H9 (cell line): ENCODE results near the gene RUFY2. TPM values are rescaled to one million over a fixed set of nuclear protein-coding genes. Genes with fewer than 3 reads are reported as not detected.
A peak's percentile ranks its signal among the peaks of the same experiment; 100 is the strongest.

ENCODE experiments used
- DNase-seq: peaks from one replicate; pipeline ENCODE4 v3.0.0-alpha.2; 2017
- H2AFZ ChIP-seq: one replicate; pipeline ENCODE4 v1.6.1; 2013; ENCODE audit warnings: mild to moderate bottlenecking, low read length, control low read depth, moderate library complexity
- H2AK5ac ChIP-seq: 2 replicates; pipeline ENCODE4 v1.6.1; 2013; ENCODE audit warnings: low read length, control low read depth, mixed read lengths; ENCODE audit not compliant: insufficient read length
- H2BK120ac ChIP-seq: one replicate; pipeline ENCODE4 v1.6.1; 2013; ENCODE audit warnings: low read depth, mild to moderate bottlenecking, low read length, control low read depth, inconsistent platforms; ENCODE audit not compliant: poor library complexity, severe bottlenecking
- H2BK12ac ChIP-seq: 2 replicates; pipeline ENCODE4 v1.6.1; 2013; ENCODE audit warnings: low read length, control low read depth, mixed read lengths, low read depth; ENCODE audit not compliant: insufficient read length
- H2BK15ac ChIP-seq: 2 replicates; pipeline ENCODE4 v1.6.1; 2013; ENCODE audit warnings: low read depth, low read length, control low read depth
- H2BK20ac ChIP-seq: one replicate; pipeline ENCODE4 v1.6.1; 2013; ENCODE audit warnings: low read depth, mild to moderate bottlenecking, low read length, control low read depth, inconsistent platforms; ENCODE audit not compliant: poor library complexity, severe bottlenecking
- H2BK5ac ChIP-seq: 2 replicates; pipeline ENCODE4 v1.6.1; 2013; ENCODE audit warnings: low read length, control low read depth, mixed read lengths; ENCODE audit not compliant: insufficient read length
- H3K14ac ChIP-seq: 2 replicates; pipeline ENCODE4 v1.6.1; 2013; ENCODE audit warnings: low read length, control low read depth; ENCODE audit not compliant: insufficient read depth
- H3K18ac ChIP-seq: 2 replicates; pipeline ENCODE4 v1.6.1; 2013; ENCODE audit warnings: low read depth, mild to moderate bottlenecking, mixed read lengths, low read length, control low read depth; ENCODE audit not compliant: insufficient read length
- H3K23ac ChIP-seq: 2 replicates; pipeline ENCODE4 v1.6.1; 2013; ENCODE audit warnings: low read length, control low read depth, mixed read lengths, low read depth; ENCODE audit not compliant: insufficient read length
- H3K23me2 ChIP-seq: 2 replicates; pipeline ENCODE4 v1.6.1; 2013; ENCODE audit warnings: low read depth, mild to moderate bottlenecking, mixed read lengths, low read length, control low read depth; ENCODE audit not compliant: insufficient read length, poor library complexity, severe bottlenecking
- H3K27ac ChIP-seq: 2 replicates; pipeline ENCODE4 v1.5.1; 2013; ENCODE audit warnings: low read length, control low read depth, mixed read lengths, low read depth; ENCODE audit not compliant: insufficient read length
- H3K27me3 ChIP-seq: 2 replicates; pipeline ENCODE4 v1.6.1; 2013; ENCODE audit warnings: low read length, control low read depth, inconsistent platforms; ENCODE audit not compliant: insufficient read depth
- H3K4ac ChIP-seq: 2 replicates; pipeline ENCODE4 v1.6.1; 2013; ENCODE audit warnings: low read depth, mild to moderate bottlenecking, control low read depth, inconsistent platforms, low read length, moderate library complexity
- H3K4me1 ChIP-seq: 2 replicates; pipeline ENCODE4 v1.6.1; 2013; ENCODE audit warnings: low read length, control low read depth, inconsistent platforms; ENCODE audit not compliant: insufficient read depth
- H3K4me2 ChIP-seq: 2 replicates; pipeline ENCODE4 v1.6.1; 2013; ENCODE audit warnings: low read length, control low read depth, mixed read lengths; ENCODE audit not compliant: insufficient read length, insufficient read depth
- H3K56ac ChIP-seq: 2 replicates; pipeline ENCODE4 v1.6.1; 2013; ENCODE audit warnings: low read depth, mild to moderate bottlenecking, mixed read lengths, low read length, control low read depth; ENCODE audit not compliant: insufficient read length
- H3K79me1 ChIP-seq: 2 replicates; pipeline ENCODE4 v1.6.1; 2013; ENCODE audit warnings: low read depth, mild to moderate bottlenecking, moderate library complexity, low read length, control low read depth, inconsistent platforms; ENCODE audit not compliant: insufficient read depth, poor library complexity, severe bottlenecking
- H3K79me2 ChIP-seq: 2 replicates; pipeline ENCODE4 v1.6.1; 2013; ENCODE audit warnings: low read length, control low read depth, inconsistent platforms; ENCODE audit not compliant: insufficient read depth
- H3K9ac ChIP-seq: 2 replicates; pipeline ENCODE4 v1.6.1; 2013; ENCODE audit warnings: low read length, control low read depth, mixed read lengths; ENCODE audit not compliant: insufficient read length; ENCODE audit errors: extremely low read depth
- H3K9me3 ChIP-seq: one replicate; pipeline ENCODE4 v1.6.1; 2013; ENCODE audit warnings: low read depth, low read length, inconsistent platforms; ENCODE audit not compliant: control insufficient read depth
- H3T11ph ChIP-seq: one replicate; pipeline ENCODE4 v1.6.1; 2013; ENCODE audit warnings: mild to moderate bottlenecking, low read length, control low read depth, inconsistent platforms
- H4K20me1 ChIP-seq: one replicate; pipeline ENCODE4 v1.6.1; 2013; ENCODE audit not compliant: control insufficient read depth, insufficient read length, insufficient read depth
- H4K5ac ChIP-seq: 2 replicates; pipeline ENCODE4 v1.6.1; 2013; ENCODE audit warnings: low read depth, mild to moderate bottlenecking, mixed read lengths, low read length, control low read depth; ENCODE audit not compliant: insufficient read length
- H4K8ac ChIP-seq: replicated peaks from 2 replicates; pipeline ENCODE4 v1.6.1; 2013; ENCODE audit warnings: low read length, control low read depth, mixed read lengths, low read depth; ENCODE audit not compliant: insufficient read length
- H4K91ac ChIP-seq: 2 replicates; pipeline ENCODE4 v1.6.1; 2013; ENCODE audit warnings: low read depth, mild to moderate bottlenecking, moderate library complexity, mixed read lengths, low read length, control low read depth; ENCODE audit not compliant: insufficient read length
- H3K27ac Mint-ChIP-seq, 3 experiments: 2 replicates in 2 of 3; 3 replicates in 1 of 3; pipeline ENCODE4 v1.8.0; 2020 to 2021; ENCODE audit warnings: mixed read lengths in 3 of 3, mild to moderate bottlenecking in 1 of 3, moderate library complexity in 1 of 3
- H3K27me3 Mint-ChIP-seq: 2 replicates; pipeline ENCODE4 v1.8.0; 2021; ENCODE audit warnings: low read depth, mild to moderate bottlenecking, moderate library complexity, mixed read lengths
- H3K36me3 Mint-ChIP-seq, 3 experiments: 2 replicates in 2 of 3; 3 replicates in 1 of 3; pipeline ENCODE4 v1.8.0; 2020 to 2021; ENCODE audit warnings: low read depth in 3 of 3, mixed read lengths in 3 of 3; ENCODE audit not compliant: insufficient read depth in 1 of 3
- H3K4me1 Mint-ChIP-seq, 2 experiments: 2 replicates each; pipeline ENCODE4 v1.8.0; 2020; ENCODE audit warnings: mixed read lengths in 2 of 2
- H3K4me3 Mint-ChIP-seq, 2 experiments: 2 replicates in 1 of 2; 3 replicates in 1 of 2; pipeline ENCODE4 v1.8.0; 2020 to 2021; ENCODE audit warnings: mild to moderate bottlenecking in 2 of 2, mixed read lengths in 2 of 2, moderate library complexity in 1 of 2
- H3K9me3 Mint-ChIP-seq, 2 experiments: 2 replicates in 1 of 2; 3 replicates in 1 of 2; pipeline ENCODE4 v1.8.0; 2020; ENCODE audit warnings: mild to moderate bottlenecking in 2 of 2, mixed read lengths in 2 of 2, moderate library complexity in 1 of 2
- CTCF ChIP-seq: fragments of 200-600 bp; sonication (generic); conservative IDR thresholded peaks from 3 replicates; pipeline ENCODE4 v1.8.0; 2021; ENCODE audit warnings: antibody characterized with exemption, mild to moderate bottlenecking
- WGBS: extraction: QIAGEN DNeasy Blood & Tissue Kit; methylation state at CpG from one replicate; pipeline ENCODE4 v1.1.7; 2013; ENCODE audit warnings: missing lambda C conversion rate, low lambda C conversion rate, mixed read lengths; ENCODE audit not compliant: insufficient read length; ENCODE audit errors: extremely low coverage; 5-methylcytosine and 5-hydroxymethylcytosine counted together
- total RNA-seq: library from RNA; stranded (reverse); gene quantifications from 2 replicates; pipeline ENCODE4 v1.2.1, GENCODE V29; 2021

Gene RUFY2
- total RNA-seq, 1 experiment from 2014 or later: 14.1 TPM

GRCh38 chr10:68340358-68341080, 66.6 kb downstream of the RUFY2 start:
- Mint-ChIP-seq H3K9me3 (no peaks in the 10 kb centered on the region), H3K27me3 (no peaks in the 10 kb centered on the region), H3K36me3 (peaks cover 49 to 85% (median 81%) of the 10 kb centered on the region in 3 experiments), H3K27ac (peak overlapping the region in 2 of 3 experiments; percentile 52 to 90; a peak in 3 of 7 replicates), H3K4me1 (peaks cover 18 to 22% of the 10 kb centered on the region in 2 experiments), H3K4me3 (no peak overlapping the region)
- H3K23ac ChIP-seq: no peak overlapping the region
- no peak for DNase-seq
- no peaks in the 10 kb centered on the region for H3K27me3 ChIP-seq
- H2BK20ac ChIP-seq: no peak overlapping the region
- no peak overlapping the region for H2BK12ac ChIP-seq
- peaks cover 9% of the 10 kb centered on the region for H3K79me1 ChIP-seq
- no peaks in the 10 kb centered on the region for H3K9me3 ChIP-seq
- H4K20me1 ChIP-seq: no peaks in the 10 kb centered on the region
- no peak overlapping the region for H2AFZ ChIP-seq
- no peak overlapping the region for H2BK120ac ChIP-seq
- H4K91ac ChIP-seq: no peak overlapping the region
- 0 out of 2 replicates have a peak, but pooled peaks cover 3% of the 10 kb centered on the region for H3K4me1 ChIP-seq
- no peak overlapping the region for H2BK5ac ChIP-seq
- H3T11ph ChIP-seq: no peak overlapping the region
- TF ChIP-seq CTCF: no peak
- no peak overlapping the region for H4K5ac ChIP-seq
- no peak overlapping the region for H3K14ac ChIP-seq
- H2BK15ac ChIP-seq: no peak overlapping the region
- no peaks in the 10 kb centered on the region for H3K23me2 ChIP-seq
- no peak overlapping the region for H3K56ac ChIP-seq
- no peak overlapping the region for H3K9ac ChIP-seq
- H3K4ac ChIP-seq: no peak overlapping the region
- H3K18ac ChIP-seq: no peak overlapping the region
- peak overlapping the region; percentile 66 for H3K27ac ChIP-seq
- H3K4me2 ChIP-seq: no peak overlapping the region
- peaks cover 25% of the 10 kb centered on the region for H3K79me2 ChIP-seq
- H2AK5ac ChIP-seq: no peak overlapping the region
- WGBS: no CpG with 5 or more reads among the region's 8 CpGs
- no peak overlapping the region for H4K8ac ChIP-seq
